H1 (cell line): ENCODE measurements around the gene BCL3. TPM values are rescaled to one million over a fixed set of nuclear protein-coding genes. Genes with fewer than 3 reads are reported as not detected.

Source experiments
- CTBP2 ChIP-seq: IDR thresholded peaks from 2 replicates; pipeline ENCODE4 v1.7.0; 2011; ENCODE audit warnings: borderline replicate concordance, mild to moderate bottlenecking, moderate library complexity, mixed read lengths, low read length; ENCODE audit not compliant: insufficient read depth, insufficient read length
- KDM5A ChIP-seq: fragments of 200-600 bp; IDR thresholded peaks from 2 replicates; pipeline ENCODE4 v1.7.1; 2012; ENCODE audit warnings: mild to moderate bottlenecking, low read length, inconsistent platforms, mixed read lengths
- POLR2A ChIP-seq, 2 experiments: IDR thresholded peaks; 1 replicate in 1 of 2; 2 replicates in 1 of 2; pipeline ENCODE4 v1.6.1; 2011; ENCODE audit warnings: low read depth in 2 of 2, low read length in 2 of 2, mild to moderate bottlenecking in 2 of 2; ENCODE audit errors: control extremely low read depth in 1 of 2
- SAP30 ChIP-seq: fragments of 300-600 bp; sonication (generic); IDR thresholded peaks from 2 replicates; pipeline ENCODE4 v1.7.1; 2012; ENCODE audit warnings: low read length, moderate library complexity, mild to moderate bottlenecking, inconsistent platforms; ENCODE audit not compliant: insufficient read depth, insufficient replicate concordance
- SIX5 ChIP-seq: IDR thresholded peaks from 2 replicates; pipeline ENCODE4 v1.6.1; 2011; ENCODE audit warnings: mild to moderate bottlenecking, low read depth, low read length
- SUZ12 ChIP-seq: fragments of 200-600 bp; sonication (generic); IDR thresholded peaks from 2 replicates; pipeline ENCODE4 v1.6.1; 2012; ENCODE audit warnings: mild to moderate bottlenecking, inconsistent platforms, low read length, moderate library complexity, mixed read lengths
- polyA plus RNA-seq, 7 experiments: library from polyadenylated mRNA; depleted of rRNA in 3 of 7; stranded (reverse) in 5 of 7; unstranded in 2 of 7; fragments of >200 nt in 5 of 7; fragments of 200-250 nt in 2 of 7; gene quantifications; 1 replicate in 5 of 7; 2 replicates in 1 of 7; 4 replicates in 1 of 7; pipeline versions ENCODE4 v1.2.1 to v1.2.3, GENCODE V29; 2011 to 2013; ENCODE audit warnings: missing spikeins in 2 of 7, mixed read lengths in 2 of 7
- total RNA-seq: library from RNA; stranded (reverse); fragmentation: NEBNext Ultra II Directional; extraction: Animal tissue kit (Norgen Biotek cat#: 25700); gene quantifications from 2 replicates; pipeline ENCODE4 v1.2.1, GENCODE V29; 2021
- TF ChIP-seq, protein P1 (sequence below): fragments of 300-600 bp; sonication (generic); IDR thresholded peaks from 2 replicates; pipeline ENCODE4 v1.7.1; 2012; ENCODE audit warnings: low read length, moderate library complexity, mild to moderate bottlenecking, inconsistent platforms; ENCODE audit not compliant: insufficient replicate concordance

The BCL3 gene
- total and polyA plus RNA-seq, 2 of the 8 experiments (the other 6 are each of a cell fraction or from before 2014, with no cell fraction given): 0.88 to 2.4 TPM

DNA sequence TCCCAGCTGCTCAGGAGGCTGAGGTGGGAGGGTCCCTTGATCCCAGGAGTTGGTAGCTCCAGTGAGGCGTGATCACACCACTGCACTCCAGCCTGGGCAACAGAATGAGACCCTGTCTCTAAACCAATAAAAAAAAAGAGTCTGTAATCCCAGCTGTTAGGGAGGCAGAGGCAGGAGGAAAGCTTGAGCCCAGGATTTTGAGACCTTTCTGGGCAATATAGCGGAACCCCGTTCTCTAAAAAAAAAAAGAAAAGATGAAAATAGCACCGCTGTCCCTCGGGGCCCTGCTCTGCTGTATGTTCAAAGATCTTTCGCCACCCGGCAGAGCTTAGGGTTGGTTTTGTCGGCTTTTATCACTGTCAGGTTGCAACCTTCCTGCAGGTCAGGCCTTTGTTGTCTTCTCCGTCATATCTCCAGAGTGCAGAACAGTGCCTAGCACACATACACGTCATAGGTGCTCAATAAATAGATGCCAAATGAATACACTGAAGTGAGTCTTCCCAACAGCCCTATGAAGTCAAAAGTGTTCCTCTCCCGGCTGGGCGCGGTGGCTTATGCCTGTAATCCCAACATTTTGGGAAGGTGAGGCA, 47.0 kb downstream of the BCL3 start (continued):
- TF ChIP-seq, protein P1, sequence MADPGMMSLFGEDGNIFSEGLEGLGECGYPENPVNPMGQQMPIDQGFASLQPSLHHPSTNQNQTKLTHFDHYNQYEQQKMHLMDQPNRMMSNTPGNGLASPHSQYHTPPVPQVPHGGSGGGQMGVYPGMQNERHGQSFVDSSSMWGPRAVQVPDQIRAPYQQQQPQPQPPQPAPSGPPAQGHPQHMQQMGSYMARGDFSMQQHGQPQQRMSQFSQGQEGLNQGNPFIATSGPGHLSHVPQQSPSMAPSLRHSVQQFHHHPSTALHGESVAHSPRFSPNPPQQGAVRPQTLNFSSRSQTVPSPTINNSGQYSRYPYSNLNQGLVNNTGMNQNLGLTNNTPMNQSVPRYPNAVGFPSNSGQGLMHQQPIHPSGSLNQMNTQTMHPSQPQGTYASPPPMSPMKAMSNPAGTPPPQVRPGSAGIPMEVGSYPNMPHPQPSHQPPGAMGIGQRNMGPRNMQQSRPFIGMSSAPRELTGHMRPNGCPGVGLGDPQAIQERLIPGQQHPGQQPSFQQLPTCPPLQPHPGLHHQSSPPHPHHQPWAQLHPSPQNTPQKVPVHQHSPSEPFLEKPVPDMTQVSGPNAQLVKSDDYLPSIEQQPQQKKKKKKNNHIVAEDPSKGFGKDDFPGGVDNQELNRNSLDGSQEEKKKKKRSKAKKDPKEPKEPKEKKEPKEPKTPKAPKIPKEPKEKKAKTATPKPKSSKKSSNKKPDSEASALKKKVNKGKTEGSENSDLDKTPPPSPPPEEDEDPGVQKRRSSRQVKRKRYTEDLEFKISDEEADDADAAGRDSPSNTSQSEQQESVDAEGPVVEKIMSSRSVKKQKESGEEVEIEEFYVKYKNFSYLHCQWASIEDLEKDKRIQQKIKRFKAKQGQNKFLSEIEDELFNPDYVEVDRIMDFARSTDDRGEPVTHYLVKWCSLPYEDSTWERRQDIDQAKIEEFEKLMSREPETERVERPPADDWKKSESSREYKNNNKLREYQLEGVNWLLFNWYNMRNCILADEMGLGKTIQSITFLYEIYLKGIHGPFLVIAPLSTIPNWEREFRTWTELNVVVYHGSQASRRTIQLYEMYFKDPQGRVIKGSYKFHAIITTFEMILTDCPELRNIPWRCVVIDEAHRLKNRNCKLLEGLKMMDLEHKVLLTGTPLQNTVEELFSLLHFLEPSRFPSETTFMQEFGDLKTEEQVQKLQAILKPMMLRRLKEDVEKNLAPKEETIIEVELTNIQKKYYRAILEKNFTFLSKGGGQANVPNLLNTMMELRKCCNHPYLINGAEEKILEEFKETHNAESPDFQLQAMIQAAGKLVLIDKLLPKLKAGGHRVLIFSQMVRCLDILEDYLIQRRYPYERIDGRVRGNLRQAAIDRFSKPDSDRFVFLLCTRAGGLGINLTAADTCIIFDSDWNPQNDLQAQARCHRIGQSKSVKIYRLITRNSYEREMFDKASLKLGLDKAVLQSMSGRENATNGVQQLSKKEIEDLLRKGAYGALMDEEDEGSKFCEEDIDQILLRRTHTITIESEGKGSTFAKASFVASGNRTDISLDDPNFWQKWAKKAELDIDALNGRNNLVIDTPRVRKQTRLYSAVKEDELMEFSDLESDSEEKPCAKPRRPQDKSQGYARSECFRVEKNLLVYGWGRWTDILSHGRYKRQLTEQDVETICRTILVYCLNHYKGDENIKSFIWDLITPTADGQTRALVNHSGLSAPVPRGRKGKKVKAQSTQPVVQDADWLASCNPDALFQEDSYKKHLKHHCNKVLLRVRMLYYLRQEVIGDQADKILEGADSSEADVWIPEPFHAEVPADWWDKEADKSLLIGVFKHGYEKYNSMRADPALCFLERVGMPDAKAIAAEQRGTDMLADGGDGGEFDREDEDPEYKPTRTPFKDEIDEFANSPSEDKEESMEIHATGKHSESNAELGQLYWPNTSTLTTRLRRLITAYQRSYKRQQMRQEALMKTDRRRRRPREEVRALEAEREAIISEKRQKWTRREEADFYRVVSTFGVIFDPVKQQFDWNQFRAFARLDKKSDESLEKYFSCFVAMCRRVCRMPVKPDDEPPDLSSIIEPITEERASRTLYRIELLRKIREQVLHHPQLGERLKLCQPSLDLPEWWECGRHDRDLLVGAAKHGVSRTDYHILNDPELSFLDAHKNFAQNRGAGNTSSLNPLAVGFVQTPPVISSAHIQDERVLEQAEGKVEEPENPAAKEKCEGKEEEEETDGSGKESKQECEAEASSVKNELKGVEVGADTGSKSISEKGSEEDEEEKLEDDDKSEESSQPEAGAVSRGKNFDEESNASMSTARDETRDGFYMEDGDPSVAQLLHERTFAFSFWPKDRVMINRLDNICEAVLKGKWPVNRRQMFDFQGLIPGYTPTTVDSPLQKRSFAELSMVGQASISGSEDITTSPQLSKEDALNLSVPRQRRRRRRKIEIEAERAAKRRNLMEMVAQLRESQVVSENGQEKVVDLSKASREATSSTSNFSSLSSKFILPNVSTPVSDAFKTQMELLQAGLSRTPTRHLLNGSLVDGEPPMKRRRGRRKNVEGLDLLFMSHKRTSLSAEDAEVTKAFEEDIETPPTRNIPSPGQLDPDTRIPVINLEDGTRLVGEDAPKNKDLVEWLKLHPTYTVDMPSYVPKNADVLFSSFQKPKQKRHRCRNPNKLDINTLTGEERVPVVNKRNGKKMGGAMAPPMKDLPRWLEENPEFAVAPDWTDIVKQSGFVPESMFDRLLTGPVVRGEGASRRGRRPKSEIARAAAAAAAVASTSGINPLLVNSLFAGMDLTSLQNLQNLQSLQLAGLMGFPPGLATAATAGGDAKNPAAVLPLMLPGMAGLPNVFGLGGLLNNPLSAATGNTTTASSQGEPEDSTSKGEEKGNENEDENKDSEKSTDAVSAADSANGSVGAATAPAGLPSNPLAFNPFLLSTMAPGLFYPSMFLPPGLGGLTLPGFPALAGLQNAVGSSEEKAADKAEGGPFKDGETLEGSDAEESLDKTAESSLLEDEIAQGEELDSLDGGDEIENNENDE: no peak
- no peak for TF ChIP-seq SUZ12
- no peak for TF ChIP-seq KDM5A
- no peak for TF ChIP-seq SIX5
- TF ChIP-seq POLR2A (IDR thresholded peaks at IDR 0.05; ENCODE audit: control extremely low read depth in 1 of 2, low read depth in 2 of 2, low read length in 2 of 2): no peak
- TF ChIP-seq SAP30: no peak
- no peak for TF ChIP-seq CTBP2
